Epithelial cell of proximal tubule (primary cell): Measurements from ENCODE around the gene RGS3. TPM values are rescaled to one million over a fixed set of nuclear protein-coding genes. Genes with fewer than 3 reads are reported as not detected.

Source experiments
- DNase-seq: peaks from one replicate; pipeline ENCODE4 v3.0.0-alpha.2; 2011; ENCODE audit warnings: low read depth
- H3K4me3 ChIP-seq: 2 replicates; pipeline ENCODE4 v1.5.1; 2011; ENCODE audit warnings: low read depth, mild to moderate bottlenecking, low read length
- CTCF ChIP-seq: conservative IDR thresholded peaks from 2 replicates; pipeline ENCODE4 v1.5.1; 2012; ENCODE audit warnings: low read depth, mild to moderate bottlenecking, low read length
- total RNA-seq: library from RNA; depleted of rRNA; stranded (reverse); fragments of >200 nt; gene quantifications from 2 replicates; pipeline ENCODE4 v1.2.3, GENCODE V29; 2015

Gene RGS3
- total RNA-seq, 1 donor from 2014 or later, result 79.2 TPM

DNA sequence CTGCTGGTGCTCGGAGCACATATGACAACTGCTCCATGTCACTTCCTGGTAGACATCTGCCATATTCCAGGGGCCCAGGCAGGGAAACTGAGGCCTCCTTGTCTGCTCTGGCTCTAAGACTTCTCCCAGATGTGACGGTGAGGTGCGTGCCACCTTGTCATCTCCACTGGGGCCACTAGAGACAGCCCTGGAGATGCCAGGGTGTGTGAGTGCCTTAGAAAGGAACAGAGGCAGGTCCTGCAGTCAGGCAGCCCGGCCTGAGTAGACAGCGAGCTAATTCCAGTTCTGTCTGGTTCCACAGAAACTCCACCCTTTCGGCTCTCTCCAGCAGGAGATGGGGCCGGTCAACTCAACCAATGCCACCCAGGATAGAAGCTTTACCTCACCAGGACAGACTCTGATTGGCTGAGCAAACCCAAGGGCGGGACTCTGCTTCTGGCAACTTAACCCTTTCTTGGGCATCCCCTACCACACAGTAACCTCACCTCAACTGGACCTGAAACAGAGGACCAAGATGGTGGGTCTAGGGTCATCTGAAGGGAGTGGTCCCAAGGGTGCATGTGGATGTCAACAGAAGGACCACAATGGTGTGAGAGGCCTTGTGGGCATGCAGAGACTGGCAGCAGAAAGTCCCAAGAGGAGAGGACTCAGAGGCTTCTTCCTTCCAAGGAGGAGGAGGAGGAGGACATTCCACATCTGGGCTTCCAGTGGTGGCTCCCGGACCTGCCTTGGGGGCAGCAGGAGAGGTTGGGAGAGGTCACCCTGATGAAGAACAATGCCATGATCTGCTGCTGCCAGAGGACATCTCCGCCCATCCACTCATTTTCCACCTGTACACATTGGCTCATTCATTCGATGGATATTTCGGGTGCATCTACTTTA is 77.7 kb downstream of the RGS3 start:
- H3K4me3 ChIP-seq, result no peak overlapping the region
- no peak for DNase-seq
- no peak for TF ChIP-seq CTCF

DNA sequence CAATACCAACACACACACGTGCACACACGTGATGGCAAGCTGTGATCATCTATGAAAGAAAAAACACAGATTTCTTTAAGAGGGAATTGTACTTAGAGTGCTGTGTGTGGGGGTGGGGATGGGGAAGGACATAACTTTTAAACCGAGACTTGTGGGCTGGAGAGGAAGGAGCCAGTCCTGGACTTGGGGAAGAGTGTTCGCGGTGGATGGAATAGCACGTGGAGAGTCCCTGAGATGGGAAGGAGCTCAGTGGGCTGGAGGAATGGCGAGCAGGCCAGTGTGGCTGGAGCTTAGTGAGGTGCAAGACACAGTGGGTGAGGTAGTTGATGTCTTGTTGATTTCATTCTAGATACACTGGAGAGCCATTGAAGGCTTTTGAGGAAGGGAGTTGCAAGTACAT is 78.5 kb downstream of the RGS3 start:
- no peak for DNase-seq
- no peak for TF ChIP-seq CTCF
- H3K4me3 ChIP-seq, result no peak overlapping the region

DNA sequence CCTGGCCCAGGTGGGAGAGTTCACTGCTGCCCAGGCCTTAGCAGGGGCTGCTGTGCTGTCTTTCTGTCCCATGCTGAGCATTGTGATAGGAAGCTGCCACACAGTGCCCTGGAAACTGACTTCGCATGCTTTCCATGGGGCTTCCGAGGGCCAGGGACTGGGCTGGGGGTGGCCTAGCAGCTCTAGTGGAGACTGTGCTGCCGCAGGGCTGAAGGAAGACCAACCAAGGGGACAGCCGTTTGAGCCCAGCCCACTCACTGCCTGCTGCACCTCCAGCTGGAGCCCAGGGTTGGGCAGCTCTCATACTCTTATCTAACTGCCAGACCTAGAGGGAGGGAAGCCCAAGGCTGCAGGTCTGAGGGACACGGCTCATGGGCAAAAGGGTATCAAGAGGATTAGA is 79.2 kb downstream of the RGS3 start:
- no peak overlapping the region for H3K4me3 ChIP-seq
- no peak for TF ChIP-seq CTCF
- no peak for DNase-seq

- no peak for DNase-seq
- TF ChIP-seq CTCF, result no peak
- H3K4me3 ChIP-seq, result no peak overlapping the region
Measured at GRCh38 chr9:113543296-113543981, 79.9 kb downstream of the RGS3 start.

DNA sequence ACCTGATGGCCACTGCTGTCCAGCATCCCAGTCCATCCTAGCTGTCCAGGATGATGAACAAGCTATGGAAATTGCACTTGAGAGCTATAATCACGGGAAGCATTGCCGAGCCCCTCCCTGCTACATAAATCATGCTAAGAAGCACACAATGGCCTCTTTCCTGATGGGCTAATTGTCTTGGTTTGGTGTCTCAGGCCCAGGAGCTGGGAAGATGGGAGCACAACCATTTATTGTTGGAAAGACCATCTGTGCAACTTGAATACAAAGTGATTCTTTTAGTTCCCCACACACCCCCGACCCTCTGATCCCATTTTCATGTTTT is 80.4 kb downstream of the RGS3 start:
- no peak for TF ChIP-seq CTCF
- no peak for DNase-seq

GRCh38 chr9:113545068-113545467 is 81.5 kb downstream of the RGS3 start:
- DNase-seq, result no peak
- no peak for TF ChIP-seq CTCF
- H3K4me3 ChIP-seq, result no peak overlapping the region

More for the DNA sequence above, 80.4 kb downstream of the RGS3 start:
- no peak overlapping the region for H3K4me3 ChIP-seq
